GM21619 (cell line): Measurements from ENCODE around the gene MTF1.
"Not testable (repeated sequence)": the region's sequence is repeated elsewhere in the genome, so short reads cannot be mapped to it uniquely, and the experiment has no call there.

ENCODE experiments used
- ATAC-seq: cut with Tn5 transposase; IDR thresholded peaks from one replicate; pipeline ENCODE4 v1.9.1; 2021; ENCODE audit not compliant: unreplicated experiment

MTF1 gene

GRCh38 chr1:37859507-37860345, at the start of gene MTF1:
Gene MTF1, minus strand, starts transcription at chr1:37859592. Its CDS starts 1,934 bp downstream, at chr1:37857658.
- ATAC-seq = peak; percentile 88

- ATAC-seq = not testable (repeated sequence)
Measured at GRCh38 chr1:37908531-37908930, 49.1 kb upstream of the MTF1 start.

GRCh38 chr1:37907416-37908125, 48.2 kb upstream of the MTF1 start:
- not testable (repeated sequence) for ATAC-seq

- not testable (repeated sequence) for ATAC-seq
Measured at GRCh38 chr1:37906591-37906990, 47.2 kb upstream of the MTF1 start.

- ATAC-seq = no peak
Measured at GRCh38 chr1:37905727-37906126, 46.3 kb upstream of the MTF1 start.

GRCh38 chr1:37903921-37904320, 44.5 kb upstream of the MTF1 start:
- not testable (repeated sequence) for ATAC-seq

GRCh38 chr1:37902983-37903382, 43.6 kb upstream of the MTF1 start:
- no peak for ATAC-seq

GRCh38 chr1:37901893-37902225, 42.5 kb upstream of the MTF1 start:
- no peak for ATAC-seq

GRCh38 chr1:37901191-37901892, 42.0 kb upstream of the MTF1 start:
- peak; percentile 78 for ATAC-seq

GRCh38 chr1:37897563-37897962, 38.2 kb upstream of the MTF1 start:
- not testable (repeated sequence) for ATAC-seq

- no peak for ATAC-seq
Measured at GRCh38 chr1:37893673-37894072, 34.3 kb upstream of the MTF1 start.

- ATAC-seq = no peak
Measured at GRCh38 chr1:37892151-37893047, 33.0 kb upstream of the MTF1 start.

- ATAC-seq = no peak
Measured at GRCh38 chr1:37890378-37891014, 31.1 kb upstream of the MTF1 start.

- ATAC-seq = no peak
Measured at GRCh38 chr1:37888022-37888700, 28.8 kb upstream of the MTF1 start.

GRCh38 chr1:37884145-37884544, 24.8 kb upstream of the MTF1 start:
- ATAC-seq = no peak

GRCh38 chr1:37883671-37884070, 24.3 kb upstream of the MTF1 start:
- ATAC-seq = no peak

GRCh38 chr1:37879865-37880264, 20.5 kb upstream of the MTF1 start:
- no peak for ATAC-seq

- ATAC-seq = no peak
Measured at GRCh38 chr1:37878071-37878470, 18.7 kb upstream of the MTF1 start.

- no peak for ATAC-seq
Measured at GRCh38 chr1:37875833-37876232, 16.4 kb upstream of the MTF1 start.

GRCh38 chr1:37872692-37873091, 13.3 kb upstream of the MTF1 start:
- no peak for ATAC-seq
